Pons (tissue), 1 donor: ENCODE data around the gene SYNPO.

Experiments
- DNase-seq: peaks from one replicate; pipeline ENCODE4 v3.0.0-alpha.2; 2016; ENCODE audit warnings: low spot score

The SYNPO gene

DNA sequence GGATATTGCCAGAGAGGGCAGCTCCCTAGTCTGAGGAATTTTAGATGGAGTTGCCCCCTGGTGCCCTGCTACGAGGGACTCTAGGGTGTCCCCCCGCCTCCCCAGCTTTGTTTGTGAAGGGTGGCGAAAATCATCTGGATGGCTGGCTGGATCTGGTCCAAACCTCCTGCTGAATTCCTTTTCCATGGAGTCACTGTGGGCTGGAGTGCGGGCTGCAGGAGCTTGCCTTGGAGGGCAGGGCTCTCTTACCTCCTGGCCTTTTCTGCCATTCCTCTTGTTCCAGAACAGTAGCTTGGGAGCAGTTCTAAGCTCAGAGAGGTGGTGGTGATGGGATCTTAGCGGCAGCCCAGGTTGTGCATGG lies 2.1 kb downstream of the SYNPO start:
- DNase-seq = no peak

DNA sequence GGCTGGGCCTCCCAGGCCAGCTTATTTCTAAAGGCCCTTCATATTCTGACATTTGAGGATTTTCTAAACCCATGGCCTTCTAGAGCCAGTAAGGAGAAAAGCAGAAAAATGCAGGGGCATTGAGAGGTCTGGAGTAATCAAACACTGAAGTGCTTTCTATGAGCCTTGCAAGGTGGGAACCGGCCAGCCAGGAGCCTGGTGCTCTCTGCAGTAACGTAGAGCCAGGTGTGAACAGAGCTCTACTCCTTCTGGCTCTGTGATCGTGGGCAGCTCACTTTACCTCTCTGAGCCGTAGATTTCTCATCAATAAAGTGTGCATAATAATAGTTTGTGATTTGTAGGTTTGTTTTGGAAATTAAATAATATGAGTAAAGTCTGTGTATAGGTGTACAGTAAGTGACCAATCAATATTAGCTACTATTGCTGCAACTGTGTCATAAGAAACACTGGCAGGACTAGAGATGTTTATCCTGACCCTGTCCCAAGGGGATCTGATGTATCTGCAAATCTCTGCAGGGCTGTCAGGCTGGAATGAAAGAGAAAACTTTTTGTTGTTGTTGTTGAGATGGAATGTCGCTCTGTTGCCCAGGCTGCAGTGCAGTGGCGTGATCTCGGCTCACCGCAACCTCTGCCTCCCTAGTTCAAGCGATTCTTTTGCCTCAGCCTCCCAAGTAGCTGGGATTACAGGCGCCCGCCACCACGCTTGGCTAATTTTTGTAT lies 2.7 kb downstream of the SYNPO start:
- DNase-seq = no peak

- no peak for DNase-seq
Observed at GRCh38 chr5:150644058-150644457, 3.6 kb downstream of the SYNPO start.

DNA sequence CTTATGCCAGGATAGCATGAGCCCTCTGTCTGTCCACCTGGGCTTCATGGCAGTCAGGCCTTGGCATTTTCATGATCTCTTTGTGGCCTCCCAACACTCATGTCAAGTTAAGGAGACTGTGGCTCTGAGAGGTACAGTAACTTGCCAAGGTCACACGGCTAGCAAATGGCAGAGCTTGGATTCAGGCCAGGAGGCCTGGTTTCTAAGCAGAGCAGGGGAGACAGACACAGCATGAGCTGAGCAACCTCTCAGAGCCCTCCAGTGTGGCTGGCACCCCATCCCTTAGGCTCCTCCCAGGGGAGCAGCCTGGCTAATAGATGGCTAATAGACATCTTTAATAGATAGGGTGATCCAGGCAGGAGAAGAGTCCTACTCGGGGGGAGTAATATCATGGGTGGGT lies 4.1 kb downstream of the SYNPO start:
- DNase-seq = no peak

GRCh38 chr5:150645070-150645700 lies 4.7 kb downstream of the SYNPO start:
- no peak for DNase-seq

- no peak for DNase-seq
Observed at GRCh38 chr5:150647275-150648251, 7.1 kb downstream of the SYNPO start.

DNA sequence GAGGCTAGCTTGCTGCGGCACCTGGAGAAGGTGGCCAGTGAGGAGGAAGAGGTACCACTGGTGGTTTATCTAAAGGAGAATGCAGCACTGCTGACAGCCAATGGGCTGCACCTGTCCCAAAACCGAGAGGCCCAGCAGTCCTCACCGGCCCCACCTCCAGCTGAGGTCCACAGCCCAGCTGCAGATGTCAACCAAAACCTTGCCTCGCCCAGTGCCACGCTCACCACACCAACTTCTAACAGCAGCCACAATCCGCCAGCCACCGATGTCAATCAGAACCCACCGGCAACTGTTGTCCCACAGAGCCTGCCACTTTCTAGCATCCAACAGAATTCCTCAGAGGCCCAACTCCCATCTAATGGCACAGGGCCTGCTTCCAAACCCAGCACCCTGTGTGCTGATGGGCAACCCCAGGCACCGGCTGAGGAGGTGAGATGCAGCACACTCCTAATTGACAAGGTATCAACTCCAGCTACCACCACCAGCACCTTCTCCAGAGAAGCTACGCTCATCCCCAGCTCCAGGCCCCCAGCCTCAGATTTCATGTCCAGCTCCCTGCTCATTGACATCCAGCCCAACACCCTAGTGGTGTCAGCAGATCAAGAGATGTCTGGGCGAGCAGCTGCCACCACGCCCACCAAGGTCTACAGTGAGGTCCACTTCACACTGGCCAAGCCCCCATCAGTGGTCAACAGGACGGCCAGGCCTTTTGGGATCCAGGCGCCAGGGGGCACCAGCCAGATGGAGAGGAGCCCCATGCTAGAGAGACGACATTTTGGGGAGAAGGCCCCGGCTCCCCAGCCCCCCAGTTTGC lies 8.0 kb downstream of the SYNPO start:
- DNase-seq = no peak

DNA sequence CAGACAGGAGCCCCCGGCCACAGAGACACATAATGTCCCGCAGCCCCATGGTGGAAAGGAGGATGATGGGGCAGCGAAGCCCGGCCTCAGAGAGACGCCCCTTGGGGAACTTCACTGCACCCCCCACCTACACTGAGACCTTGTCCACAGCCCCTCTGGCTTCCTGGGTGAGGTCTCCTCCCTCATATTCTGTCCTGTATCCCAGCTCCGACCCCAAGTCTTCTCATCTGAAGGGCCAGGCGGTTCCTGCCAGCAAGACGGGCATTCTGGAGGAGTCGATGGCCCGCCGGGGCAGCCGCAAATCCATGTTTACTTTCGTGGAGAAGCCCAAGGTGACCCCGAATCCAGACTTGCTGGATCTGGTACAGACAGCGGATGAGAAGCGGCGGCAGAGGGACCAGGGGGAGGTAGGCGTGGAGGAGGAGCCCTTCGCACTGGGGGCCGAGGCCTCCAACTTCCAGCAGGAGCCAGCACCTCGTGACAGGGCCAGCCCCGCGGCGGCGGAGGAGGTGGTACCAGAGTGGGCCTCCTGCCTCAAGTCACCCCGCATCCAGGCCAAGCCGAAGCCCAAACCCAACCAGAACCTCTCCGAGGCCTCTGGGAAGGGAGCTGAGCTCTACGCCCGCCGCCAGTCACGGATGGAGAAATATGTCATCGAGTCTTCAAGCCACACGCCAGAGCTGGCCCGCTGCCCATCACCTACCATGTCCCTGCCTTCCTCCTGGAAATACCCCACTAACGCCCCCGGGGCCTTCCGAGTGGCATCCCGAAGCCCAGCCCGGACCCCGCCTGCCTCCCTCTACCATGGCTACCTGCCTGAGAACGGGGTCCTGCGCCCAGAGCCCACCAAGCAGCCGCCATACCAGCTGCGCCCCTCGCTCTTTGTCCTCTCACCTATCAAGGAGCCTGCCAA lies 8.9 kb downstream of the SYNPO start:
- no peak for DNase-seq

- no peak for DNase-seq
Observed at GRCh38 chr5:150650021-150651006, 9.9 kb downstream of the SYNPO start.

- DNase-seq = no peak
Observed at GRCh38 chr5:150651382-150651781, 10.9 kb downstream of the SYNPO start.

- no peak for DNase-seq
Observed at GRCh38 chr5:150651924-150652671, 11.6 kb downstream of the SYNPO start.

- no peak for DNase-seq
Observed at GRCh38 chr5:150653145-150653761, 12.8 kb downstream of the SYNPO start.

- no peak for DNase-seq
Observed at GRCh38 chr5:150653762-150654556, 13.5 kb downstream of the SYNPO start.

DNA sequence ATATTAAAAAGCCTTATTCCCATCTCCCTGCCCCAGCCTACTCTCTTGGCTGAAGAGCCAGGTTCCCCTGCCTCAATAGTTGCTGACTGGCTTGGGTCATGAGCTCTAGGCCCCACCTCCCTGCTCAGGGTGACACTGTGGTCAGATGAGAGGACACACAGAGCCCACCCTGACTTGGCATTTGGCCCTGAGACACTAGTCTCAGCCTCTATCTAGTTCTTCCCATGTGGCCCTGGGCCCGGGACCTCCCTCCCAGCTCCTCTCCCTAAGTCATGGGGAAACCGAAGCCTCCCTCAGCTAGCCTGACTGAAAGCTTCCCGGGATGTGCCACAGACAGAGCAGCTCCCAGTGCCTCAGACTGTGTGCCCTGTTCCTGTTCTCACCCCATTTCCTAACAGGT lies 14.8 kb downstream of the SYNPO start:
- no peak for DNase-seq

- peak; percentile 45 for DNase-seq
Observed at GRCh38 chr5:150656191-150657132, 16.0 kb downstream of the SYNPO start.

DNA sequence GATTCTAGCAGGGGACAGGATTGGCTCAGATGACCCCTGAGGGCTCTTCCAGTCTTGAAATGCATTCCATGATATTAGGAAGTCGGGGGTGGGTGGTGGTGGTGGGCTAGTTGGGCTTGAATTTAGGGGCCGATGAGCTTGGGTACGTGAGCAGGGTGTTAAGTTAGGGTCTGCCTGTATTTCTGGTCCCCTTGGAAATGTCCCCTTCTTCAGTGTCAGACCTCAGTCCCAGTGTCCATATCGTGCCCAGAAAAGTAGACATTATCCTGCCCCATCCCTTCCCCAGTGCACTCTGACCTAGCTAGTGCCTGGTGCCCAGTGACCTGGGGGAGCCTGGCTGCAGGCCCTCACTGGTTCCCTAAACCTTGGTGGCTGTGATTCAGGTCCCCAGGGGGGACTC lies 17.7 kb downstream of the SYNPO start:
- no peak for DNase-seq
